HFFc6 (cell line): ENCODE measurements around the gene SLC25A33. TPM values are rescaled to one million over a fixed set of nuclear protein-coding genes. Genes with fewer than 3 reads are reported as not detected.

Source experiments
- DNase-seq: peaks from one replicate; pipeline ENCODE4 v3.0.0-alpha.2; 2018
- H3K27ac Mint-ChIP-seq: 2 replicates; pipeline ENCODE4 v1.8.0; 2020; ENCODE audit warnings: mild to moderate bottlenecking, mixed read lengths
- H3K27me3 Mint-ChIP-seq: 2 replicates; pipeline ENCODE4 v1.8.0; 2021; ENCODE audit warnings: mild to moderate bottlenecking, moderate library complexity, mixed read lengths; ENCODE audit not compliant: insufficient read depth
- H3K36me3 Mint-ChIP-seq: 2 replicates; pipeline ENCODE4 v1.8.0; 2021; ENCODE audit warnings: low read depth, mixed read lengths
- H3K4me1 Mint-ChIP-seq: 2 replicates; pipeline ENCODE4 v1.8.0; 2020; ENCODE audit warnings: low read depth, mixed read lengths
- H3K4me3 Mint-ChIP-seq: 2 replicates; pipeline ENCODE4 v1.8.0; 2020; ENCODE audit warnings: mild to moderate bottlenecking, moderate library complexity, mixed read lengths
- H3K9me3 Mint-ChIP-seq: 2 replicates; pipeline ENCODE4 v1.8.0; 2020; ENCODE audit warnings: mild to moderate bottlenecking, mixed read lengths
- total RNA-seq, 6 experiments: library from RNA; stranded (reverse); fragmentation: NEBNext Ultra II Directional; extraction: Animal tissue kit (Norgen Biotek cat#: 25700); gene quantifications; 2 replicates in 1 of 6; 3 replicates in 5 of 6; pipeline ENCODE4 v1.2.3, GENCODE V29; 2021
- TF ChIP-seq, protein P1 (sequence below): fragments of 200-600 bp; sonication (generic); IDR thresholded peaks from 2 replicates; pipeline ENCODE4 v1.5.0; 2021; ENCODE audit warnings: antibody characterized with exemption, mild to moderate bottlenecking

SLC25A33 gene
- total RNA-seq, 6 experiments from 2014 or later, result 3.3 to 4.7 (median 4.0) TPM

GRCh38 chr1:9495854-9496374 lies 43.4 kb upstream of the SLC25A33 start:
- Mint-ChIP-seq H3K27me3 (peaks cover 16% of the 10 kb centered on the region), H3K4me3 (no peak overlapping the region), H3K4me1 (no peaks in the 10 kb centered on the region), H3K27ac (no peak overlapping the region), H3K9me3 (no peaks in the 10 kb centered on the region), H3K36me3 (no peaks in the 10 kb centered on the region)
- TF ChIP-seq, protein P1, sequence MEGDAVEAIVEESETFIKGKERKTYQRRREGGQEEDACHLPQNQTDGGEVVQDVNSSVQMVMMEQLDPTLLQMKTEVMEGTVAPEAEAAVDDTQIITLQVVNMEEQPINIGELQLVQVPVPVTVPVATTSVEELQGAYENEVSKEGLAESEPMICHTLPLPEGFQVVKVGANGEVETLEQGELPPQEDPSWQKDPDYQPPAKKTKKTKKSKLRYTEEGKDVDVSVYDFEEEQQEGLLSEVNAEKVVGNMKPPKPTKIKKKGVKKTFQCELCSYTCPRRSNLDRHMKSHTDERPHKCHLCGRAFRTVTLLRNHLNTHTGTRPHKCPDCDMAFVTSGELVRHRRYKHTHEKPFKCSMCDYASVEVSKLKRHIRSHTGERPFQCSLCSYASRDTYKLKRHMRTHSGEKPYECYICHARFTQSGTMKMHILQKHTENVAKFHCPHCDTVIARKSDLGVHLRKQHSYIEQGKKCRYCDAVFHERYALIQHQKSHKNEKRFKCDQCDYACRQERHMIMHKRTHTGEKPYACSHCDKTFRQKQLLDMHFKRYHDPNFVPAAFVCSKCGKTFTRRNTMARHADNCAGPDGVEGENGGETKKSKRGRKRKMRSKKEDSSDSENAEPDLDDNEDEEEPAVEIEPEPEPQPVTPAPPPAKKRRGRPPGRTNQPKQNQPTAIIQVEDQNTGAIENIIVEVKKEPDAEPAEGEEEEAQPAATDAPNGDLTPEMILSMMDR, result no peak
- DNase-seq, result no peak

DNA sequence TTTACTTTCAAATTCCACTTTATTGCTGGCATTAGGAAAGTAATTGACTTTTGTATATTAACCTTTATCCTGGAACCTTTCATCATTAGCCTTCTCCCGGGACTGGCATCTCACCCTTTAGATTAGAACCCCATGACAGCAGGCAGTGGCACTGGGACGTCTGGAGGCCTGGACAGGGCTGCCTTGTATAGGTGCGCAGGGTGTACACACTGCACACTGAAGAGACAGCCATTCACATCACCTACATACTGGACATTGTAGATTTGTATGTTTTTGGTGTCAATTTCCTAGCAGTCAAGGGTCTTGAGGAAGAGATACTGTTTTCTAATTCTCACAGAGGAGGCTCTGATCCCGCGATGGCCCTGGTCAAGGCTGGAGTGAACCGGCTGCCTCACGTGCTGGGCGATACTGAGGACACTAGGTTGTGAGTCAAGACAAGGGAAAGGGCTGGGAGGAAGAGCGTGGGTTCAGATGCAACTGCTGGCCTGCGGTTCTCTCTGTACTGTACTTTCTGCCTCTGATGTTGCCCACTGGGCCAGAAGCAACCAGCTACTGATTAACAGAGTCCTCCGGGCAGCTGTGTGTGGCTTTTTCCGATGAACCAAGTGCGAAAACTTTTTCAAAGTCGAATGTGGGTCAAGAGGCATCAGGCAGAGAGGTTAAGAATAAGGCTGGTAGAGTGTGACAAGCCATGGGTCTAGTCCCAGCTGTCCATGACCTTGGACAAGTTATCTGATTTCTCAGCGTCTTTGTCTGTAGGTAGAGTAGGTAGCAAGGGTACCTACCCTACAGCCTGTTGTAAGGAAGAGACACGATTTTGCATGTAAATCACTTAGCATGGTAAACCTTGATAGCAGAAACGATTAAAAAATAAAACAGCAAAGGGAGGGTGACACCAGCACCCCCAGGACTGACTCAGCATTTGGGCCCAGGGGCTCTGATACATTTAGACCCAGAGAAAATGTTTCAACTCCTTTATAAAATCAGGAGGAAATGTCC lies 38.2 kb upstream of the SLC25A33 start:
- H3K27me3 Mint-ChIP-seq, result peaks cover 30% of the 10 kb centered on the region
- H3K4me1 Mint-ChIP-seq, result no peaks in the 10 kb centered on the region
- TF ChIP-seq, protein P1, result no peak
- no peak overlapping the region for H3K27ac Mint-ChIP-seq
- no peak for DNase-seq
- H3K4me3 Mint-ChIP-seq, result no peak overlapping the region
- no peaks in the 10 kb centered on the region for H3K9me3 Mint-ChIP-seq
- no peaks in the 10 kb centered on the region for H3K36me3 Mint-ChIP-seq

DNA sequence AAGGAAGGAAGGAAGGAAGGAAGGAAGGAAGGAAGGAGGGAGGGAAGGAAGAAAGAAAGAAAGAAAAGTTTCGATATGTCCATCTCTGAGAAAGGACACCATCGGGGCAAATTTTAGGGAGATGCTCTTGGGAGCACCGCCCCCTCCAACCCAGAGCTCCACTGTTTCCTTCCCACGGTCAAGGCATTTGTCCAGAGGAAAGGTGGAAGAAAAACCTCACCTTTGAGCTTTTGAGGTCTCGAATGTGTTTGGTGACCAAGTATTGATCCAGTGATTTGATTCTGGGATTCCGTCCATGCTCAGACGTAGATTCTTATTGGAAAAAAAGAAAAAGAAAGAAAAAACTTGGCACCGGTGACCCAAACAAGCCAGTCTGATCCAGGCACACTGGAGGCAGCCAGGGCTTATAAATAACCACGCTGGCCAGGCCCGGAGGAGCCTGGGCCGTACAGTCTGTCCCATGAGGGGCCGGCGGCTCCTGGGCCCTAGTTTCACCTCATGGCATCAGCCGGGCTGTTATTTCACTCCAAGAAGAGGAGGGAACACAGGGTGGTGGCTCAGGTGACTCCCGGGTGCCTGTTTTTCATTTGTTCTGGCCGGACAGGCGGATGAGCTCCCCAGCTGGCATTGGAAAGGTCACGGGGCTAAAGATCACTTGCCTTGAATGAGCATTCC lies 36.1 kb upstream of the SLC25A33 start:
- Mint-ChIP-seq H3K36me3 (no peaks in the 10 kb centered on the region), H3K9me3 (no peaks in the 10 kb centered on the region), H3K4me3 (no peak overlapping the region), H3K27me3 (peaks cover 41% of the 10 kb centered on the region), H3K27ac (no peak overlapping the region), H3K4me1 (no peaks in the 10 kb centered on the region)
- TF ChIP-seq, protein P1, result no peak
- DNase-seq, result no peak

GRCh38 chr1:9505143-9505542 lies 34.1 kb upstream of the SLC25A33 start:
- Mint-ChIP-seq H3K4me3 (no peak overlapping the region), H3K27me3 (peaks cover 43% of the 10 kb centered on the region), H3K9me3 (no peaks in the 10 kb centered on the region), H3K36me3 (no peaks in the 10 kb centered on the region), H3K4me1 (no peaks in the 10 kb centered on the region), H3K27ac (no peak overlapping the region)
- no peak for DNase-seq
- TF ChIP-seq, protein P1, result no peak

GRCh38 chr1:9506901-9507300 lies 32.4 kb upstream of the SLC25A33 start:
- H3K4me1 Mint-ChIP-seq, result no peaks in the 10 kb centered on the region
- TF ChIP-seq, protein P1, result no peak
- H3K27ac Mint-ChIP-seq, result no peak overlapping the region
- no peak overlapping the region for H3K4me3 Mint-ChIP-seq
- no peak for DNase-seq
- no peaks in the 10 kb centered on the region for H3K9me3 Mint-ChIP-seq
- peaks cover 33% of the 10 kb centered on the region for H3K27me3 Mint-ChIP-seq
- H3K36me3 Mint-ChIP-seq, result no peaks in the 10 kb centered on the region
